Measurements from ENCODE around the gene RBCK1.

GRCh38 chr20:406200-407132 is 1.6 kb upstream of the RBCK1 start:
- no peak for TF ChIP-seq CTCF (IDR thresholded peaks at IDR 0.05)
- TF ChIP-seq POLR2A (IDR thresholded peaks at IDR 0.05) = no peak

Measured in testis (tissue), 2 donors.